ENCODE measurements around the gene SNX1.
A peak's percentile ranks its signal among the peaks of the same experiment; 100 is the strongest.
"Not testable (repeated sequence)": the region's sequence is repeated elsewhere in the genome, so short reads cannot be mapped to it uniquely, and the experiment has no call there.

SNX1 gene

DNA sequence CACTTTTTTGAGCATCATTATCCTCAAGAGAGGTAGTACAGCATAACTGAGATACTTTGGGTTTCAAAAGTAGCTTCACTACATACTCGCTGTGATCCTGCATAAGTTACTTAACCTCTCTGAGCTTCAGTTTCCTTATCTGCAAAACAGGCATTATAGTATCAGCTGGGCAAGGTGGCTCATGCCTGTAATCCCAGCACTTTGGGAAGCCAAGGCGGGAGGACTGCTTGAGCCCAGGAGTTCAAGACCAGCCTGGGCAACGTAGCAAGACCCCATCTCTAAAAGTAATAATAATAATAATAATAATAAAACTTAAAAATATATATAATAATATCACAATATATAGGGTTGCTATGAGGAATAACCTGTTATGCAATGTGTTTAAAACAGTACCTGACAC, 13.0 kb upstream of the SNX1 start:
- DNase-seq = no peak

DNA sequence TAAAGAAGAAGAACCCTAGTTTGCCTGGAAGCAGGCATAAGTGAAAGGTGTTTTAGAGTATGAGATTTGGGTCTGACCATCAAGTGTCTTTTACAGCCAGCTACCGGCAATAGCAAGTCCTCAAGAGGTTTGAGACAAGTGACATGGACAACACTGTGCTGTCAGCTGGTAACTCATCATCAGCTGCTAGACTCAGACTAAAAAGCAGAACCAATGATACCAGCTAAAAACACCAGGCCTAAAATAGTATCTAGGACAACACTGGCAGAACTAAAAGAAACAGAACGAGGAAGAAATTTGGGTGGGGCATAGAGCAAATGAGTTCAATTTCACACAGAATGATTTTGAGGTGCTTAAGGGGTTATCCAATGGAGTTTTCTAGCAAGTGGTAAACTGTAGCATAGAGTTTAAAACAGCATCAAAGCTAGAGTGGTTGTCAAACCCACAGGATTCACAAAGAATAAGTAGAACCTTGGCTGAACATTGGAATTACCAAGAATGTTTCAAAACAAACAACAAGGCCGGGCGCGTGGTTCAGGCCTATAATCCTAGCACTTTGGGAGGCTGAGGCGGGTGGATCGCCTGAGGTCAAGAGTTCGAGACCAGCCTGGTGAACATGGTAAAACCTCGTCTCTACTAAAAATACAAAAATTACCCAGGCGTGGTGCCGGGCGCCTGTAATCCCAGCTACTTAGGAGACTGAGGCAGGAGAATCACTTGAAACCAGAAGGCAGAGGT, 6.1 kb upstream of the SNX1 start:
- no peak for DNase-seq

DNA sequence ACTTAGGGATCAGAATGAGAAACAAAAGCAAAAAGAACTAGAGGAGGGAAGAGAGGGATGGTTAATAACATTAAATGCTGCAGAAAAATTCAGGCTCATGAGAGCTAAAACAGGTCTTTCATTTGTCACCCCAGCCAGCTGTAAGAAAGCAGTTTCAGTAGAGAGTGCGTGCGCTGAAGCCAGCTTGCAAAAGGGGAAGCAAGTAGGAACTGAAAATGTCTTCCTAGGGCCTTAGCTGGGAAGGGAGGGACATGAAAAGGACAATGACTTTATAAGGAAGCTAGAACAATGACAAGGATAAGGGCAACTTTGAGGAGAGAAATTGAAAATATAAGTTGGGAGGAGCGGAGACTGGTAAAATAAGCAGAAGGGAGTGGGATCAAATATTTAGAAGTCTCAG, 5.3 kb upstream of the SNX1 start:
- no peak for DNase-seq

DNA sequence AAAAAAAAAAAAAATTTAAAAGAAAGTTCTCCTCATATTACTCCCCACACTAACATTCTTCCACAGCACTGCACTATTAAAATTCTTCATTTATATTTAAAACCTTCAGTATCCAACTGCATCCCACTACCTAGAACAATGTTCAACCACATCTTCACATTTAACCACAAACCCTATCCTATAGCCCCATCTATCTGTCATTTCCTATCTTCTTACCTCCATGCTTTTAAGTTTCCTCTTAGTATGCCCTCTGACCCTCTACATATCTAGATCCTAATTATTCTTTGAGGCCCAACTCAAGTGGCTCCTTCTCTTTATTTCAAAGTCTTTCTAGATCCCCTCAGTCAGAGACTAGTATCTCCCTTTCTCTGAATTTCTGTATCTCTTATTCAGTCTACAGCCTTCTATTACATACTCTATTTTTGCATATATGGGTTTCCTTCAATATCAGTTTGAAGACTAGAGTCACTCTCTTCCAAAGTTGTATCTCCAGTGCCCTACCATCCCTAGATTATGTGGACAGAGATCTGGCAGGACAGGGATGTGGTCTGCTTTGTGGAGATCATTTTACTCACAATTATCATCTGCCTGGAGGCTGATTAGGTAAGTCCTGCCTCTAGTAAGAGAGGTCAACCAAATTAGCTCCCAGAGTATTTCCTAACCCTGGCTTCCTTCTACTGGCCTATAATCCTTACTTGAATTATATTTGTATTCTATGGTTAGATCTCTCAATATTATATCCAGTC, 3.5 kb upstream of the SNX1 start:
- no peak for DNase-seq

DNA sequence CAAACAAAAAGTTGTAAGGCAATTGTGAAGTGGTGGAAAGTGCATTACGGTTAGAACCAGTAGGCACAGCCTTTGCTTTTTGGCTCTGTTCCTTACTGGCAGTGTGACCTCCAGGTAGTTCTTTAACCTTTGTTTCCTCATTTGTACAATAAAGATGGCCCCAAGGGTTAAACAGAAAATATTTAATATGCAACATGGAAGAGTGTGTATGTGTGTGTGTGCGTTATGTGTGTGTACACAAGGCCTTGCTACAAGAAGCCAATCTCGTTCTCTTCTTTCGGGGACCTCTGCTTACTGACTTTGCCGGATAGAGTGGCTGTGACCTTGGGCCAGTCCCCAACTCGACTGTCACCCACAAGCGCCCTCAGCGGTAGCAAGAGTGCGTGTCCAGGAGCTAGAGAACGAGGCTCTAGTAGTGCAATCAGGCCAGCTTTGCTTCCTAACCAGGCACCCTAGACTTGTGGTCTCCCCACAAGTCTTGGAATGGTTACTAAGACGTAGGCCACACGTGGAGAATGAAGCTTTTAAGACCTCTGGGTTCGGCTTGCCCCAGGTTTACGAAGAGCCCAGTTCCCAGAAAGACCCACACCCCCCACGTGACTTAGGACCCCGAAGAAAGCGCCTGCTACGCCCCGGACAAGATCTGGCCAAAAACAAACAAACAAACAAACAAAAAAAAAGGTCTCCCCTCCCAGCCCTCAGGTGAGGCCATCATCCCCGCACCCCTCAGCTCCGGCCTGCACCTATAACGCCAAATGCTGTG, 2.7 kb upstream of the SNX1 start:
- peak; percentile 6 for DNase-seq

DNA sequence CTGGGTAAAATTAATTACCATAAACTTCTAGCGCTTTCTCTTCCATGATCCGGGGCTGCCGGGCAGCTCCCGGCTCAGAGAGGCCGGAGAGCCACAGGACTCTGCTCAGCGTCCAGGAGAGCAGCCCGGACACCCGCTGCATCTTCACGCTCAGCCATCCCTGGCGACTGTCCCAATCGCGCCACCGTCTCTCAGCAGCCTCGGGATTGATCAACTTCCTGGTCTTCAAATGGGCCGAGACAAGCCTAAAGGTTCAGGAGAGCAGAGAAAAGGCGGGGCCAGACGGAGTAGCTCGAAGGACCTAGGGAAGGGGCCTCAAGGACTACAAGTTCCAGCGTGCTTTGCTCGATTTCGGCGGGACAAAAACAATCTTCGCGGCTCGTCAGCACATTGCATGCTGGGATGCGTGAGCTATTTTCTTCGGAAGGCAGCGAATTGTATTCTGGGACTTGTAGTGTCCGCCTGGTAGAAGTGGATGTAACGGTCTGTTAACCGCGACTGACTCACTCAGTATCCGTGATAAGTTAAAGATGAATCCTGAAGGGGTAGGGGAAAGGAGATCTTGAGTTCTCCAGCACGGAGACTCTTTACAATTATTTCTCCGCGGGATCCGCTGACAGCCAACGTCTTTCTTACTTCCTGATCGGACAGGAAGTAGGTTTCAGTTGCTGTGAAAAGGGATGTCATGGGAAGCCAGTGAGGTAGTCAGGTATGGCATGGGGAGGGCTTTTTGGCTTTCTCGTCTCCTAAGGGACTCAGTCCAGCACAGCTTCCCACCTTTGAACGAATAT, 2.0 kb upstream of the SNX1 start, which contains the start of gene CIAO2A:
CIAO2A (minus strand) TSS at position 212 of the 791 bp plus-strand sequence; CDS start at position 142, 70 bp downstream.
- peak; percentile 81 for DNase-seq

DNA sequence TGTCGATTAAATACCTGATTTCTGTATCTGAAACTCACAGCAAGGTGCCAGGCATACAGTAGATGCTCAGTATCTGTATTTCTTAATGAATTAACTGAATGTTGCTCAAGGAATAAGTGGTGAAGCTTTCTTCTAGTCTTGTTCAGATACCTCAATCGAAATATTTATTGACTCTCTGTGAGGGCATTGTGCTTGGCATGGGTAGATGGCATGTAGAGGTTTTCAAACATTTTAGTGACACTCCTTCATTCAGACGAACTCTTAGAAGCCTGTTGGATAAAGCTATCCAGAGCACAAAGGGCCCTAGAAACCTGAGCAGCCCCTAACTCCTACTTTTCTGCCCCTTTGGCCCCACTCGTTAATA, 369 bp upstream of the SNX1 start:
- no peak for DNase-seq

DNA sequence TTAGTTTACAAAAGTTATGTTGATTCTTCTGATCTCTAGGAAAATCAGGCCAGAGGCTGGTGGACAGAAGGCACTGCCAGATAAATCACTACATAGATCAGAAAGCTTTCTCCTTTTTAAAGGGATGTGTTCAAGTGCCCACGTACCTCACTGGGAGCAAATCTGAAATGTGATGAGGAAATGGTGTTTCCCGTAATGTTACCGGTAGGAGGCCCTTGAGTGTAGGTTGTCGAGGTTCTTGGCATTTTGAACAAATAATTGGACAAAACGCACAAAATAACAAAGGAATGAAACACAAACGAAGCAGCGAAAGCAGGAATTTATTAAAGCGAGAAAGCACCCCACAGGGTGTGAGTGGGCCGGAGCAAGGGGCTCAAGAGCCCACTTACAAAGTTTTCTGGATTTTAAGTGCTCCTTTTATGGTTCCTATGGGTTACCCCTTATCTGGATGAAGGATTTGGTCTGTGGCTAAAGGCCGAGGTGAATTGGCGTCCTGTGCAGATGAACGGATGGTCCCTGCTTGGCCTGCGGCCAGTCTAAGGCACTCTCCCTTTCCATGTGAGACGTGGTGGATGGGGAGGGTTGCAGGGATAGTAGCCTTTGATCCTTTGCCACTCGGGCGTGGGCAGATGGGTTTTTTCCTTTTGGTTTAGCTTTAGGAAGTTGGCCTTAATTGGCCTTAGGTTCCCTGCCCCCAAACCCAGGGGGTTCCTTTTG, 1.0 kb downstream of the SNX1 start:
- DNase-seq = no peak

DNA sequence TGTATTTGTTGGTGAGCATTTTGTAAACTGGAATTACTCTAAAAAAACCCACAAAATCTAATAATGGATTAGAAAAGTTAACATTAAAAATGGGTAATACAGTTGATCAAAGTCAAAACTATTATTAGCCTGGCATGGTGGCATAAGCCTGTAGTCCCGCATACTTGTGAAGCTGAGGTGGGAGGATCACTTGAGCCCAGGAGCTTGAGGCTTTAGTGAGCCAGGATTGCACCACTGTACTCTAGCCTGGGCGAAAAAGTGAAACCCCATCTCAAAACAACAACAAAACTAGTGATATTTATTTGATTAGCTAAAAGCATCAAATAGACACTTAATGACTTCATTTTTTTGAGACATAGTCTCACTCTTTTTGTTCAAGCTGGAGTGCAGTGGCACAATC, 3.6 kb downstream of the SNX1 start:
- no peak for DNase-seq

DNA sequence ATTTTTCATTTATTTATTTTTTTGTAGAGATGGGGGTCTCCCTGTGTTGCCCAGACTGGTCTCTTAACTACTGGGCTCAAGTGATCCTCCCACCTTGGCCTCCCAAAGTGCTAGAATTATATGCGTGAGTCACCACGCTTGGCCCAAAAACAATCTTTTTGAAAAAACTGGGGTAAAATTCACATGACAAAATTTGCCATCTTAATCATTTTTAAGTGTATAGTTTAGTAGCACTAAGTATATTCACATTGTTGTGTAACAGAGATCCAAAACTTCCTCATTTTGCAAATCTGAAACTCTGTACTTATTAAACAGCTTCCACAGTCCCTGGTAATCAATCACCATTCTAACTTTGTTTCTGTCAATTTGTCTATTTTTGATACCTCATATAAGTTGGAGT, 5.2 kb downstream of the SNX1 start:
- no peak for DNase-seq

DNA sequence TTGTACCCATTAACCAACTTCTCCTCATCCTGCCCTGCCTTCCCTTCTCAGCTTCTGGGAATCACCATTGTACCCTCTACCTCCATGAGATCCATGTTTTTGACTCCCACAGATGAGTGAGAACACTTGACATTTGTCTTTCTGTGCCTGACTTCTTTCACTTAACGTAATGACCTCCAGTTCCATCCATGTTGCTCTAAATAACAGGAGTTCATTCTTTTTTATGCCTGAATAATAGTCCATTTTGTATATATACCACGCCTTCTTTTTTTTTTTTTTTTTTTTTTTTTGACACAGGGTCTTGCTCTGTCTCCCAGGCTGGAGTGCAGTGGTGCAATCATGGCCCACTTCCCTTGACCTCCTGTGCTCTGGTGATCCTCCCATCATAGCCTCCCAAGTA, 6.7 kb downstream of the SNX1 start:
- no peak for DNase-seq

DNA sequence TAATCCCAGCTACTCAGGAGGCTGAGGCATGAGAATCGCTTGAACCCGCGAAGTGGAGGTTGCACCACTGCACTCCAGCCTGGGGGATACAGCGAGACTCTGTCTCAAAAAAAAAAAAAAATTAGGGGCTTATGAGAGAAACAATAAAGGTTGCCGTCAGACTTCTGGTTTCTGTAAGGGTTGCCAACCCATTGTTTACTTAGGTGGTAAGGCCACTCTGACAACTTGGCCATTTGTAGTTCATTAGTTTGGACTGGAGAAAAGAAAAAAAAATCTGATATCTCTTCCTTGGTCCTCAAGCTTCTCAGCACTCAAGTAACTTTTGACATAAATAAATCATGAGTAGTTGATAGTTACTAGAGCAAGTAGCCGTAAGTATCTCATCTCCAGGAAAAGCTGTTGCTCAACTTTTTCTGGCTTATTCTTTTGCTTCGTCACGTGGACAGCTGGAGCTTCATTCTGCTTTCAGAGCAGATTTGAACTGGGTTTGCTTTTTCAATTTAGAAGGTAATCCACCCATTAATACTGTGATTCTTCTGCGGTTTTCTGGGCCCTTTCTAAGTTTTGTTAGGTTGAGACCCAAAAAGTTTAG, 9.4 kb downstream of the SNX1 start:
- DNase-seq = no peak

DNA sequence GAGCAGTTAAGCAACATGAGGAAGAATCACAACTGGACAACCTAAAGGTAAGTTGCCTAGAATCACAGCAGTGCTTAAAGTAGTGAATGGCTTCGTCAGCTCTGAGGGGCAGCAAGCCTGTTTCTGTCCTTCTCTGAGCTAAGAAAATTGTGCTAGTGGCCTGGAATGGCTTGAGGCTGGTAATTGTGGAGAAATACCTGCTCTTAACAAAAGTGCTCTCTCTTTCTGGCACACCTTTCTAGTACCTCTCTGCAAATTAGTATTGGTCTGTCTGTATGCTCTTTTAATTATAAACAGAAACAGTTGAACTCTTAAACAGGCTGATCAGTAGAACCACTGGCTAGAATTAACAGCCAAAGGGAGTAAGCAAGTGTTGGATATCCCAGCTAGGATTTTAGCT, 11.6 kb downstream of the SNX1 start:
- DNase-seq = no peak

DNA sequence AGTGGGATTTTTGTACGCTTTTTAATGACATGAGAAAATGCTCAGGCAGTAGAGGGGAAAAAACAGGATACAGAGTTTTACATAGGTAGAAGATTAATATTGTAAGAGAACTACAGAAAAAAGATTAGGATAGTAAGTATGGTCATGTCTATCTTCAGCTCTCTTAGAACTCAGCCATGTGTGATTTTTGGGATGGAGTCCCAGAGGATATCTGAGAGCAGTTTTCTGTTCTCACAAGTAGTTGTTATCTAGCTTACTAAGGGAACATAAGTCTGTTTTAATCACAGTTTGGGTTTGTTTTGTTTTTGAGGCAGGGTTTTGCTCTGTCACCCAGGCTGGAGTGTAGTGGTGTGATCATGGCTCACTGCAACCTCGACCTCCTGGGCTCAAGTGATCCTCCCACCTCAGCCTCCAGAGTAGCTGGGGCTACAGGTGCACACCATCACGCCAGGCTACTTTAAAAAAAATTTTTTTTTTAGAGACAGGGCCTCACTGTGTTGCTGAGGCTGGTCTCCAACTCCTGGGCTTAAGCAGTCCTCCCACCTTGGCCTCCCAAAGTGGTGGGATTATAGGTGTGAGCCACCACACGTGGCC, 14.4 kb downstream of the SNX1 start:
- DNase-seq = not testable (repeated sequence)

DNA sequence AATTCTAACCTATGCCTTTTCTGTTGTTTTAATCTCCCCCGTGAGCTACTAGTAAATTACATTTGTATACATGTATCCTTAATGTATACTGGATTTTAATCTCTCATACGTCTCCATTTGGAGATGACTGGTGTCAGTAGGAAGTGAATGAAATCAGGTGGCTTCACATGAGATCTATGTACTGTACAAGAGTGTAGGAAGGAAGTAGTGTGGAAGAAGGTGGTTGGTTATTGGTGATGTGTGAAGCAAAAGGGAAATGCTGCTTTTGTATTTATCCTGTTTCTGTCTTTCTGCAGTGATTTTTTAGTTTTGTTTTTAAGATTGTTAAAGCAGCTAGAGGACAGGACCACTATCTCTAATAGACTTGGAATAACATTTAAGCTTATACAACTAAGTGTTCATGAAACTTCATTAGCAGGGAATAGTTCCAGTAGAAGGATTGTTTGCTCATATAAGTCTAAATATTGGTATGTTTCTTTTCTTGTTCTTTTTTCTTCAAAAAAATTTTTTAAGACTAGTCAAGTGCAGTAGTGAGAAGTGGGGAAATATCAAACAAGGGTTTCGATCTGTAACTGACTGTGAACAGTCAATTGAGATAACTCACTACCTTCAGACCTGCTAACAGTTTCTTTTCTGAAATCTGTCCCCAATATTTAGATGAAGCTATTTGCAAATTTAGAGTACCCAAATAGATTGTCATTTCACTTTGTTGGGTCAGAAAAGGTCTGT, 15.3 kb downstream of the SNX1 start:
- DNase-seq = no peak

DNA sequence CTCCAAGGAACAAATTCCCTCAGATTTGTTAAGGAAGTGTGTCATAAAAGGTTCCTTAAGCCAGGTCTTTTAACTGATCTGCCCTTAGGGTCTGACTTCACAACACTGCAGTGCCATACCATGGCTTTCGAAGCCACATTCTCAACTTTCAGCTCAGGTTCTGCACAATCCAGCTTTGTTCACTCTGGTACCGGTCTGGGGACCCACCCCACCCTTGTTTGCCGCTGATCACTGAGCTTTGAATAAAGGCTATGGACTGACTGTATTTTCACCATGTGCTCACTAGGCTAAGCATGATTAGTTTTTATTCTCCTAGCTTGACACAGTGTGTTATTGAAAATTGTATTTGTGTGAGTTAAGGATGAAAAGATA, 15.9 kb downstream of the SNX1 start:
- no peak for DNase-seq

DNA sequence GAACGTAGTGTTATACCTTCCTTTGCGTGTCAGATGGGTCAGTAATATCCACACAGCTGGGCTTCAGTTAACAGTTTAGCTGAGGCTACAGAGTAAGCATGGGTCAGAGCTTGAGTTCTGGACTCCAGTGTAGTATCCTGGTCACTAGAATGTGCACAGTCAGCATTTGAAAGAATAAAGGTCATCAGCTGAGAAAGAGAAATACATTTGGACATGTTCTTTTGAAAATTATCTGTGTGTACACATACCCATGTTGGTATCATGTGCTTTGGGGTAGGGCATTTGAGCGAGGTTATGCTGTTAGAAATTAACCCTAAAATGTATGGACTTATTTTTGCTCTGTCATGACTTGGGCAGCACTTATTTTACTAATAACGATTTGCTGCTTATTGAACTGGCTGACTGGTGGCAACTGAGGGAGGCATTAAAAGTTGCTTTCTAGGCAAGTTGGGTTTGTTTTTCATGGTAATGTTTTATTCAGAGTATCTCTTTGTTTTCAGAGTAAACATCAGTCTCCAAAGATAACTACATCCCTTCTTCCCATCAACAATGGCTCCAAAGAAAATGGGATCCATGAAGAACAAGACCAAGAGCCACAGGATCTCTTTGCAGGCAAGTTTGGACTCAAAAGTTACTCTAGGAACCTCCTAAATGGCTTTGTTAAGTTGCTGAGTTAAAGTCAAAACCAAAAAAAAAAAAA, 16.4 kb downstream of the SNX1 start:
- no peak for DNase-seq

DNA sequence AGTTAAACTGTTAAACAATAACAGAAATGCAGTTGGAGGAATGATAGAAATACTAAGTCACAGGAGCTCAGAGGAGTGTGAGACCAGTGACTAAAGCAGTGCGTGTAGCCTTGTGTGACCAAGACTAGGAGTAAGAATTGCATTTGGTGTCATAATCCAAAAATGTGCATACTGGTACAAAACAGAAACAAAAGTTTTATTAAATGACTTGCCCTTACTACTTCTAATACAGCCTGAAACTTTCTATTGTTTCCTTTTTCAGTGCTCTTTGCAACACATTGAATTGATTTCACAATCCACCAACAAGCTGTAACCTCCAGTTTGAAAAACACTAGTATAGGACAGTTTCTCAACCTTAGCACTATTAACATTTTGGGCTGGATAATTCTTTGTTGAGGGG, 17.1 kb downstream of the SNX1 start:
- DNase-seq = no peak

DNA sequence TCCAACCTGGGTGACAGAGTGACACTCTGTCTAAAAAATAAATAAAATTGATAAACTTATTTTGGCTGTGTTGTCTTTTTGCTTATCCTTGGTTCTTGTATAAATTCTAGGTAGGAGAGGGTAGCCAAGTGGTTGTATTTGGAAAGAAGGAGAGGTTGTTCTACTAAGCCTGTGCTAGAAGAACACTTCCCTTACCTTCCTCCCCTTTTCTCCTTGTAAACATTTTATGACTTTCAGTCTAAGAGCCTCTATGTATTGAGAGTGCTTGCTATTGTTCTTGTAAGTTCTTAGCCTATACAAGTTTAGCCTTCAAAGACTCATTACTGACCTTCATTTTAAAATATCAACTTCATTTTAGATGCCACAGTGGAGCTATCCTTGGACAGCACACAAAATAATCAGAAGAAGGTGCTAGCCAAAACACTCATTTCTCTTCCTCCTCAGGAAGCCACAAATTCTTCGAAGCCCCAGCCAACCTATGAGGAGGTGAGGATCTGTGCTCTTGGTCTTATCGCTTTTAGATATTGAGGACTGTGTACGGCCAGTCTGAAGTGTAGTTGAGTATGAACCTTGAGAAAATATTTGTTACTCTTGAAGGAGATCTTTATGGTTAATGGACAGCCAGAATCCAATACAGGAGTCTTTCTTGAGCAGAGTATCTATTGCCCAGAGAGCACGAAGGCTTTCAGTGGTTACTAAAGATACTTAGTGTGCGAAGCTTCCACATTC, 22.1 kb downstream of the SNX1 start:
- no peak for DNase-seq
